Activated CD4-positive, alpha-beta T cell treated with anti-CD3 and anti-CD28 coated beads, Interleukin-2, amount 50 U/mL, for 4 hours (primary cell): ENCODE data around the gene PRKX.
"Not testable (repeated sequence)": the region's sequence is repeated elsewhere in the genome, so short reads cannot be mapped to it uniquely, and the experiment has no call there.

Experiments
- DNase-seq, 2 experiments: peaks; one replicate each; pipeline ENCODE4 v3.0.0-alpha.2; 2020

Gene PRKX

DNA sequence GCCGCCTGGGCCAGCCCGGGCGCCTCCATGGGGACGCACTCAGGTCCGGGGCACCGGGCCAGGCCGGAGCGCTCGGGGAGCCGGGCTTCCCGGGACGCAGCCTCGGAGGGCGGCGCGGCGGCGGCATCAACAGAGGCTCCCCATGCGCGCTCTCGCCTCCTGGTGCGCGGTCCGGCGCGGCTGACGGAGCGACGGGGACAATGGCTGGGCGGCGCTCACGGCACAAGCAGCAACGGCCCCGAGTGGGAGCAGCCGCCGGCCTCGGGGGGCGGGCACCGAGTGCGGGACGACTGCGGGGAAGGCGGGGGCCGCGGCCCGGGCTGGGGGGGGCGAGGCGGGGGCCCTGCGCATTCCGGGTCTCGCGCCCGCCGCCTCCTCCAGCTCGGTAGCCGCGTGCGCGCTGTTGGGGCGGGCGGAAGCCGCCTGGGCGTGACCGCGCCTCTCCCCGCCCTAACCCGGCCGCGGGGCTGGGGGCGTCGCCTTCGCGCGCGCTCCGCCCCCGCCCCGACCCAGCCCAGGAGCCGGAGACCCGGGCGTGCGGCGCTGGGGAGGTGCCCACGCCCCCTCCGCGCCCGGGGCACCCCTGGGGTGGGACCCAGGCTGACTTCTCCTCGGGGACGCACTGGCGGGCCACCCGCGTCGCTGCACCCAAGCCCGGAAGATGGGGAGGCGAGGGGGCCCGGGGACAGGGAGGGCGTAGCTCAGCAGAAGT, at the start of gene PRKX:
TSS of gene PRKX (minus strand) at position 425 of the 712 bp plus-strand sequence. CDS start at position 29, 396 bp downstream.
- DNase-seq: peak; percentile 55

DNA sequence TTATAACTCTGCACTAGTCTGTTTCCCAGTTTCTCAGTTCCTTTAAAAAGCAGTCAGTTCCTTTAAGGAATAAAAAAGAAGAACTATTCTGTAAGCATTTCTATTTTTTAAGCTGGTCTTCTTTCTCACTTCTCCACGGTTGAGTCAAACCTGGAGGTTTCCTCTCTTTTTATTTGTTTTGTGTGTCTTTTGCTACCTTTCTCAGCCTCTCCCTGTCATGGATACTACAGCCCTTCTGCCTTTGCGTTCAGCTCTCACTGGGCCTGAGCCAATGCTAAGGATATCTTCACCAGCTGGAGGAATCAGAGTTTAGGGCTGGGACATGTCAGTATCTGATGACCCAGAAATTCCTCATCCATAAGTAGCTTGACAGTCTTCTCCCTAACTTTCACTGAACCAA, 49.7 kb upstream of the PRKX start:
- DNase-seq: no peak

DNA sequence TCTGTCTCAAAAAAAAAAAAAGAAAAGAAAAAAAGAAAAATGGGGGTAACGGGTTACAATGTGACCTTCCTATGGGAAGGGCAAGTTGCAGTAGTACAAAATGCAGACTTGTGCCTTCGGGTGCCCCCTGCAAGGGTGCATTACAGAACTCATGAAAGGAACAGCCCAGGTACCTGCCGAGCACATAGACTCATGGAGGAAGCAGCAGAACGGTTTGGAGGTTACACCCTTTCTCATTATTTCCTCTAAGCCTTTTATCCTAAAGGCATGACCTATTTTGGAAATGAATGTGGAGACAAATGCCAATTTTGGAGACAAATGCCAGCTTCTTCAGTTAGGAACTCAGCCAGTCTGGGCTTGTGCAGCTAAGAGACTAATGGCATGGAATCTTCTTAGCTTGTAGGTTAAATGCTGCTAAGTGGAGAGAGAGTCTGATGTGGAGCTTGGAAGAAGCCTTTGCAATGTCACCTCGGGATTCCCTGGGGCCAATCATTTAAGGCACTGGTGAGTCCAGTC, 44.1 kb upstream of the PRKX start:
- no peak for DNase-seq

DNA sequence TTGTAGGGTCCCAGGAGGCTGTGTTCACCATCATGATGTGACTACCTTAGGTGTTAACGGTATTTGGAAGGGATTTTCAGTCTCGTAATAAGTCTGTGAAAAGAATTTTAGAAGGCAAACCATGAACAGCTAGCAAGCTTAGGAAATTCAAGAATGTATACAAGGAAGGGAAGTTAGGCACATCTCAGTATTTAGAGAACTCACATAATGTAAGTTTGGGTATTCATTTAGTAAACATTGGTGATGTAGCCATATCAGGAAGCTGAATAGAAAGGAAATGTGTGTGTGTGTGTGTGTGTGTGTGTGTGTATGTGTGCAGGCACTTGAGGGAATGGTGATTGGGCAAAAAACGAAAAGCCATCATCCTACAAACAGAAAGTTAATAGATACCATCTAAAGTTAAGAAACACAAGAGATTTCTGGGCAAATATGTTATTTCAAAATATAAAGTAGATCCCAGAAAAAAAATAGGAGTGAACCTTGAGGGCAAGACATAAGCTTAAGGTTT, 34.7 kb upstream of the PRKX start:
- no peak for DNase-seq

DNA sequence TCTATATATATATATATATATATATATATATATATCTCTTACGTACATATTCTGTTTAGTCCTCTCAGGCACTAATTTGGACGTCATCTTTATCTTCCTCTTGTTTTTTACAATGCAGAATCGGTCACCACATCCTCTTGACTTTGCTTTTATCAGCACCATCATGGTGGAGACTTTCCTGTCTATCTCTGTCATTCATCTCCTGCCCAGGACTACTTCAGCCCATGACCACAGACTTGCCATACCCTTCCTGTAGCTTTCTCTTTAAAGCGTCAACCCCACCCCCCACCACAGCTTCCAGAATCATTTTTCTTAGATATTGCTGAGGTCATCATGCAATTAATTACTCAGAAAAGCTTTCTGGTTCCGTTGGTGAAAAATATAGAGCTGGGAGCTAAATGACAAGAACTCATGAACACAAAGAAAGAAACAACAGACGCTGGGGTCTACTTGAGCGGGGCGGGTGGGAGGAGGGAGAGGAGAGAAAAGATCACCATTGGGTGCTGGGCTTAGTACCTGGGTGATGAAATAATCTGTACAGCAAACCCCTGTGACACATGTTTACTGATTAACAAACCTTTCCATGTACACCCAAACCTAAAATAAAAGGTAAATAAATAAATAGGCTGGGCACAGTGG, 30.5 kb upstream of the PRKX start:
- peak; percentile 9 to 30 for DNase-seq

DNA sequence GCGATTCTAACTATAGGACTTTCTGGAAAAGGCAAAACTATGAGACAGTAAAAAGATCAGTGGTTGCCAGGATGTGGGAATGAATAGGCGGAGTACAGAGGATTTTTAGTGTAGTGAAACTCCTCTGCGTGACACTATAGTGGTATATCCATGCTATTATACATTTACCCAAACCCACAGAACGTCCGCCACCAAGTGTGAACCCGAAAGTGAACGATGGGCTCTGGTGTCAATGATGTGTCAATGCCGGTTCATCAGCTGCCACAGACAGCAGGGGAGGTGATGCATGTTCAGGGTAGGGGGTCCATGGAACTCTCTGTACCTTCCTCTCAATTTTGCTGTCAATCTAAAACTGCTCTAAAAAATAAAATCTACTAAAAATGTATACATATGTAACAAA, 27.5 kb upstream of the PRKX start:
- not testable (repeated sequence) for DNase-seq

DNA sequence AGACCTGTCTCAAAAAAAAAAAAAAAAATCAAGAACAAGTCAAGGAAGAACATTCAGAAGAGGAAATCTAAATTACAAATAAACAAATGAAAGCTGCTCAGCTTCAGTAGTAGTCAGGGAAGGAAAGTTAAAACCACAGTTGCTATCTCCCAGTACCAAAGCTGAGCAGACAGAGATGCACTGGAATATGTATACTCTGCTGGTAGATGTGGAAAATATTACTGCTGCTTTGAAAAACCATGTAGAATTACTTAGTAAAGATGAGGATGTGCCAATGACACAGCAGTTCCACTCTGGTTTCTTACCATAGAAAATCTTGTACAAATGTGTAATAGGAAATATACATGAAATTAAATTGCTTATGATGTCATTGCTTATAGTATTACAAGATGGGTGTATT, 25.1 kb upstream of the PRKX start:
- DNase-seq: no peak

DNA sequence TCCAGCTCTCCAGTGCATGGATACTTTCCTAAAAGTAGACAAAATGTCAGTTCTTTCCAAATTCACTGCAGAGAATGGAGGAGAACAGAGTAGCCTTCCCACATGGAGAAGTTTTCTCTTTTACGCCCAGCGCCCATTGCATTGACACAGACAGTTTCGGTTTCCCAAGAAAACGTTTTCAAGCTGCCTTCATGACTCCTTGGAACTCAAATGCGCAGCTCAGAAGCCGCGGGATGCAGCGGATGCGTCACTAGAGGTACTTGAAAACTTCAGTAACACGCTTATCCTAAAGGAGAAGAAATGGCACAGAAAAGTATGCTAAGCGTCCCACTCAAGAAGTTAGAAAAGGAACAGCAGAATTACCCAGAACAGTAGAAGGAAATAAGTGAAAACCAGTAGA, 23.1 kb upstream of the PRKX start:
- not testable (repeated sequence) for DNase-seq

DNA sequence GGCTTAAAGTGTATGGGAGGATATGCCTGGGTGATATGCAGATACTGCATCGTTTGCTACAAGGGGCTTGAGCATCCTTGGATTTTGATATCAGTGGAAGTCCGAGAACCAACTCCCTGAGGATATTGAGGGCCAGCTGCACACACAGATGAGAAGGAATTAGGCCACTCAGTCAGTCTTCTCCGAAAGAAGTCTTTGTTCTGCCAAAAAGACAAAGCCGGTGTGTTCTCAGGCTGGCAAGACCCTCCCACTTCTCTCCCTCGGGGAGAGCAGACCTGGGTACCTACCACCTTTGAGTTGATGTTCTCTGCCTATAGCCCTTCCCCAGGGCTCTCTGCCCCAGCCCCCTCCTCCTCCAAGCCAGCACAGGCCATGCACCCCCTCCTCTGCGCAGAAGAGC, 22.4 kb upstream of the PRKX start:
- not testable (repeated sequence) for DNase-seq

DNA sequence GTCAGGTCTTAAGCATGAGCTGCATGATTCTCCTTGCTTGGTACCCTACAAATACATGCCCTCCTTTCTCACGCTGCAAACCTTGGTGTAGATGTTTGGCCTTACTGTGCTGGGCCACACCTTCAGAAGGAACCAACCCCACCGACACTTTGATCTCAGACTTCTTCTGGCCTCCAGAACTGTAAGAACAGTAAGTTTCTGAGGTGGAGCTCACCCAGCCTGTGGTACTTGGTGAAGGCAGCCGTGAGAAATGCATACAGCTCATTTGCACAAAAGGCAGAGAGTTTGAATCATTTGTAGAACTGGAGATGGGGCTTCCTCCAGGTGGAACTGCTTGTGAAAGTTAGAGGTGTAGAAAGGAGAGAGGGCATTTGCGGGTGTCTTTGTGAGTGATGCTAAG, 21.0 kb upstream of the PRKX start:
- not testable (repeated sequence) for DNase-seq

DNA sequence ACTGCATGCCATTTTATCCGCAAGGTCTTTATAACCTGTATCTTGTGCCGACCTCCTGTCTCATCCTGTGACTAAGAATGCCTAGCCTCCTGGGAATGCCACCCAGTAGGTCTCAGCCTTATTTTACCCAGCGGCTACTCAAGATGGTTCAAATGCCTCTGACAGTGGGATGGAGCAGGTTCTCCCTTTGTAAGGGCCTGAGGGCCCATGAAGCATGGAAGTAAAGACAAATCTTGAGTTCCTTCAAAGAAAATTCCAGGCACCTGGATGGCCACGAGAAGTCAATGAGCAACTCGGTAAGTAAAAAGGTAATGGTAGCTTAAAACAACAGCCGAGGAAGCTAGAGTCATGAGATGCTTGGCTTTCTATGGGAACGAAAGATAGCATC, 19.6 kb upstream of the PRKX start:
- DNase-seq: no peak

DNA sequence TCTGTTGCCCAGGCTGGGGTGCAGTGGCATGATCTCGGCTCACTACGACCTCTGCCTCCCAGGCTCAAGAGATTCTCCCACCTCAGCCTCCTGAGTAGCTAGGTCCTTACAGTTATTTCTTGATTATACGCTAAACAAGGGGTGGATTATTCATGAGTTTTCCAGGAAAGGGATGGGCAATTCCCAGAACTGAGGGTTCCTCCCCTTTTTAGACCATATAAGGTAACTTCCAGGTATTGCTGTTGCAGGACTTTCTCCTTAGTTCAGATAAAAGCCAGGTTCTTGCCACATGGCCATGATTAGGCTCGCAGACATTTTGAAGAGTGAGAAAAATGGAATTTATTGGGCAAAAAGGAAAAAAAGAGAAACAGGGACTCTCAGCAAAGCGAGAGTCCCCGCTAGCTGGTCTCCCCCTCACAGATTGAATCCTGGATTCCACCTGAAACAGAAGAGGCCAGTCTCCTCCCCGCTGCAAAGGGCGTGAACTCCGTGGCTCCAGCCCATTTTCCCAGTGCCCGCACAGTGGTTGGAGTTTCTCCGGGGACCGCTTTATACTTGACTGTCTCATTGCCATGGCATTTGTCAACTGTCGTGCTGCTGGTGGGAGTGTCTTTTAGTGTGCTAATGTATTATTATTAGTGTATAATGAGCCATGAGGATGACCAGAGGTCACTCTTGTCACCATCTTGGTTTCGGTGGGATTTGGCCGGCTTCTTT, 19.0 kb upstream of the PRKX start:
- not testable (repeated sequence) for DNase-seq

DNA sequence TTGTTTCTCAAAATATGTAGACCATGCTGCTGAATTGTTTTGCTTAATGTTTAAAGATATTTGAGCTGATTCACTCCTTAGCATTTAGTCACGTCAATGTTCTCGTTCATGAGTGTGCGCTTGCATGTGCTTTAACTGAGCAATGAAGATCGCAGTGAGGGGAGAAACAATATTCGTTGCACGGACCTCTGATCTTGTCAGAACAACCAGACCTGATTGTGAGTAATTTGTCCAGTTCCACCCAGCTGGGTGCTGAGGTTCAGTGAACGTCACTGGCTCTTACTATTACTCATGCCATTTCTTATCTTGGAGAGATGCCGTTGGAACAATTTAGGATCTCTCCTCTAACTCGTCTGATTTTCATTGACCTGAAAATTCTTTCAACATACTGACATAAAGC, 15.0 kb upstream of the PRKX start:
- no peak for DNase-seq

DNA sequence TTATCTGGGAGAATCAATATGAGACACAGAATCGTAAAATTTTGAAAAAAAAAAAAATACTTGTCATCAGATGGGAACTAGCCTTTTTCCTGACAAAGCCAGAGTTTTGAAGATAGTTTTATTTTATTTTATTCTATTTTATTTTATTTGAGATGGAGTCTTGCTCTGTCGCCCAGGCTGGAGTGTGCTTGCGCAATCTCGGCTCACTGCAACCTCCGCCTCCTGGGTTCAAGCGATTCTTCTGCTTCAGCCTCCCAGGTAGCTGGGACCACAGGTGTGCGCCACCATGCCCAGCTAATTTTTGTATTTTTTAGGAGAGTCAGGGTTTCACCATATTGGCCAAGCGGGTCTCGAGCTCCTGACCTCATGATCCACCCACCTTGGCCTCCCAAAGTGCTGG, 10.0 kb upstream of the PRKX start:
- not testable (repeated sequence) for DNase-seq

DNA sequence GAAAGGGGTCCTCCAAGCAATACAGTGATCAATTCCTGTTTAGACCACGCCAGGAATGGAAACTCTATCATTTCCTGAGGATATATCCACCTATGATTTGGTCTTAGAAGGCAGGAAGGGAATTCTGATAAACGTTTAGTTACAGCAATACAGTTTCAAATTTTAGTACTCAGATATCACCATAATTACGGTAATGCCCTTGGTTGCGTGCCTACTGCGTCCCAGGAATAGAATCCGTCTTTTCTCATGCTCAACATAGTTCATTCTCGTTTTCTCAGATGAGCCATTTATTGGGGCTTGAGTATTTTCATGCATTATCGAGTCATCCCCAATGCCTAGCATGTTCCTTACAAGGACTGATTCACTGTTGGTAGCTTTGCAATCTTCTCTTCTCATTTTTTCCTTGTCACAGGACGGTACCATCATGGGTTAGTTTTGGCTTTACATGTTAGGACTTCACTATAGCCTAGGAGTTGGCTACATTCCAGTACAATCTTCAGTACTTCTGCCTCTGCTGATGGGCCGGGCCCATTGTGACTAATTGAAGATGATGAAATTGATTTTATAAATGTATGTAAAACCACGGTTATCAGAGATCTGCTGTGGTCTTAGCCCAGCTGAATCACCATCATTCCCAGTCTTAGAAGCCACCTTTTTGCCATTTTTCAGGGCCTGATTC, 4.4 kb upstream of the PRKX start:
- DNase-seq: no peak

DNA sequence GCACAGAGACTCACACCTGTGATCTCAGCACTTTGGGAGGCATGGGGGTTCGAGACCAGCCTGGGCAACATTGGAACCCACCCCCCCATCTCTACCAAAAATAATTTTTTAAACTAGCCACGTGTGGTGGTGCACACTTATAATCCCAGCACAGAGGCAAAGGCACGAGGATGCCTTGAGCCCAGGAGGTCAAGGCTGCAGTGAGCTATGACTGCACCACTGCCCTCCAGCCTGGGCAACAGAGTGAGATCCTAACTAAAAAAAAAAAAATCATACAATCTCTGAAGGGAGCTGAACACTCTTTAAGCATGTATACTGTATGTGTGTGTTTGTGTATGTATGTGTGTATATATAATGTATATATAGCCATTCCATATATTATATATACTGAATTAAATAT, 2.5 kb upstream of the PRKX start:
- no peak for DNase-seq

DNA sequence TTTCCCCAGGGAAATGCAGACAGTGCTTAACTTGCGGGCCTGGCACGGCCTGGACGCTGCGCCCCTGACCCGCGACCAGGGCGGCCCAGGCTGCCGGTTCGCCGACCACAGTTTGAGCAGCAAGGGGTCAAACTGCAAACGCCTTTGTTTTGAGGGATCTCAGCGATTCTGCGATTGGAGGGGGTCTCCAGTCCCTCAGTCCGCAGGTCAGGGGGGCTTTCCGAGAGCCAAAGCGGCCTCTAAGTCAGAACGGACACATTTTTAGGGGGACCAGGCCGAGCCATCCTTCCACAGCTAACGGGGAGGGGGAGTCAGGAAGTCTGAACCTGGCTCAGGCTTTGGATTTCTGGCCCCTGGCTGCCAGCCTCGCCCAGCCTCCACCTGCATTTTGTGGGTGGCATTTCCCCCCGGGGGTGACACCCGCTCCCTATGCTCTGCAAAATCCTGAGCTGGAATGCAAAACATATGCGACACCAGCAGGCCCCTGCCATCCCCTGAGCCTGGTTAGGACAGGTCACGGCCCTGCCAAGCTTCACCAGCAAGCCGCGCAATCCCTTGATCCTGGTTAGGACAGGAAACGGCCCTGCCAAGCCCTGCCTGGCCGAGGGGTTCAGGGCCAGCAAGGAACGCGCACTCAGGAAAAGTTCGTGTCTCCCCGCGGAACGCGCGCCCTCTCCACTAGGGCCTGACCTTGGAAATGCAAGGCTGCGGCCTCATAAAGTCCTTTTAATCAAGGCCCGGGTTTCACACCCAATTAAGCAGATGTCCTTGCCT, 1.4 kb upstream of the PRKX start:
- not testable (repeated sequence) for DNase-seq

DNA sequence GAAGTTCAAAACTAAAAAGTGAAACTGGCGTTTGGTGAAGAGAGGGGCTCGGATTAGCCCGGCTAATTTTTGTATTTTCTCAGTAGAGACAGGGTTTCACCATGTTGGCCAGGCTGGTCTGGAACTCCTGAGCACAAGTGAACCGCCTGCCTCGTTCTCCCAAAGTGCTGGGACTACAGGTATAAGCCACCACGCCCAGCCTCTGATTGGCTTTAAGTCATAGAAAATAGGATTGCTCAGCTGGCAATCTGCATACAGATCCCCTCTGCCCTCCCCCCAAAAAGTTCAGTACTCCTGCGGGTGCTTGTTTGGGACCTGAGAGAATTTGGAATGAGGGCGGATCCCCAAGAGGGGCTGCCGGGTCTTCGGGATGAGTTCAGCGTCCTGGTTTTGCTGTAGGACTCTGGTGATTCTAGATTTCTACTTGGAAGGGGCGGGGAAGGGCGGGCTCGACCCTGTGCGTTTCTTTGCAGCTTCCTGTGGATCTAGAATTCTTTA, 537 bp upstream of the PRKX start:
- no peak for DNase-seq

DNA sequence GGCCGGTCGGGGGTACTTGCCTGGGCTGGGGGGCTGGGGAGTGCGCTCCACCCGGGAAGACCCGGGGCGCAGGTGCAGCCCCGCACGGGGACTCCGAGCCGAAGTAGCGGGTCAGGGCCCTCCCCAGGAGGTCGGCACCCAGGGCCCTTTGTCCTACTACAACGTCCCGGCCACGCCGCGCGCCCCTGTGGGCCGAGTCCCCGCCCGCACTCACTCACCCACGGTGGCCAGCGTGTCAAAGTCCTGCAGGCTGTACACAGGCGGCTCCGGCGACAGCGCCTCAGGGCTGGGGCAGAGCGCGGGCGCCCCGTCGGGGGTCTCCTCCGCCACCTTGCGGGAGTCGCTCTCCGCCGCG, 602 bp downstream of the PRKX start:
- DNase-seq: no peak

DNA sequence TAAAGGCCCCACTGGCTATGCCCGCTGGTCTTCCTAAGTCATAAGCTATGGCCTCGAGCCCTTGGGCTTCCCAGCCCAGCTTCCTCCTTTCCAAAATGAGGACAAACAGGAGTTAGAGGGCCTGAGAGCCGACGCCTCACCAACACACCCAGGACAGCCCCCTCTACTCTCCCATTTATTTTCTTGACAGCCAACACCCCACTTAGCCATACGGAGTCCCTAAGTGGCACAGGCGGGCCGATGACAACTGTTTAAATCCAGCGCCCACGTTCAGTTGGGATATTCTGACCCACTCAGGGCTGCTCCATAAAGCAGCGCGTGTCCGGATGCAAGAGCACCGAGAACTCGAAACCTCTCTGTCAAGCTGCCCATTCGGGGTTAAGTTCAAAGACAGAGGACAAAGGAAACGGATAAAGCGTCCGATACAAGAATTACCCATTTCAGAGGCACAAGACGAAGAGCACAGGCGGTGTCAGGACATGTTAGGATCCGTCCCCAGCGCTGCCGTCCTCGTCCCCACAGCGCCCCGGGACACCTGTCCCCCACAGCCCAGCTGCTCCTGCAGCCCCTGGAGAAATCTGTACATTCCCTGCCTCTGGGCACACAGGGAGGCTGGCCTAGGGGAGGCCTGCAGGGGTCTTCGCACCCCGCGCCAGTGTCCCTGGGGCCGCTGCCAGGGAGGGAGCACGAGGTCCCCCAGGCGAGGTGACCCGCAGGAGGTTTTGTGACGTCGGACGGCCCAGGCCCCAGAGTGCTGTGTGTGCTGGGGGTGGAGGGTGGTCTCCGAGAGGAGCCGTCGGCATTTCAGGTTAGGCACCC, 1.2 kb downstream of the PRKX start:
- no peak for DNase-seq

DNA sequence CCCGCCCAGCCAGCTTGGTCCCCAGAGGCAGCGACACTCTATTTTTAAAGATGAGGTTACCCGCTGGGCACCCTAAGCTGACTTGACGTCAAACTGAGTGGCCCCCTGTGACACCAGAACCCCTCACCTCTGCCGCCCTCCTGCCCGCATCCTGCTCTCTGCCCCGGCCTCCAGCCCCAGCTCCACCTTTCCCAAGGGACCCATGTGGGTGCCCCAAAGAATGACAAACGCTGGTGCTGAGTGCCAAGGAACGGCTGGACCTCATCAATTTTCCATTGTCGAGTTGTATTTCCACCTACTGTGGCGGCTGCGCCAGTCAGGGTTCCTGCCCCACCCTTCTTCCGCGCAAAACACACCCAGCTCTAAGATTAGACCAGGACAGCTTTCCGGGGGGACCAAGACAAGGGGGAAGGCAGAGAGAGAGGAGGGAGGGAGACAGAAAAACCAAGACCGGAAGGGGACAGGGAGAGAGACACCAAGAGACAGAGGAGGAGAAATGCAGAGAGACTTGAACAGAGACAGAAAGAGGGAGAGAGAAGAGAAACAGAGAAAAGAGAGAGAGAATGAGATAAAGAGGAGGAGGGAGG, 2.0 kb downstream of the PRKX start:
- no peak for DNase-seq
